Mesendoderm (in vitro differentiated cells): ENCODE results near the gene RAD9B.

Experiments
- DNase-seq: peaks from one replicate; pipeline ENCODE4 v3.0.0; 2013
- H2AK5ac ChIP-seq: 2 replicates; pipeline ENCODE4 v1.6.1; 2013; ENCODE audit warnings: low read length, inconsistent platforms
- H2BK120ac ChIP-seq: 2 replicates; pipeline ENCODE4 v1.6.1; 2013; ENCODE audit warnings: low read depth, mild to moderate bottlenecking, low read length, moderate library complexity, mixed read lengths
- H2BK15ac ChIP-seq: replicated peaks from 2 replicates; pipeline ENCODE4 v1.6.1; 2013; ENCODE audit warnings: low read depth, mild to moderate bottlenecking, moderate library complexity
- H2BK5ac ChIP-seq: 2 replicates; pipeline ENCODE4 v1.6.1; 2013; ENCODE audit warnings: low read length, inconsistent platforms
- H3K18ac ChIP-seq: 2 replicates; pipeline ENCODE4 v1.6.1; 2013; ENCODE audit warnings: mild to moderate bottlenecking, low read length, mixed read lengths
- H3K23ac ChIP-seq: one replicate; pipeline ENCODE4 v1.6.1; 2013; ENCODE audit warnings: low read length
- H3K27ac ChIP-seq: 2 replicates; pipeline ENCODE4 v1.5.1; 2013; ENCODE audit warnings: low read depth, mild to moderate bottlenecking, inconsistent platforms, low read length, moderate library complexity
- H3K27me3 ChIP-seq: 2 replicates; pipeline ENCODE4 v1.6.1; 2013; ENCODE audit warnings: low read length, control low read depth, mild to moderate bottlenecking, inconsistent platforms; ENCODE audit not compliant: insufficient read depth, poor library complexity
- H3K36me3 ChIP-seq: 2 replicates; pipeline ENCODE4 v1.6.1; 2013; ENCODE audit warnings: low read length, inconsistent platforms; ENCODE audit not compliant: control insufficient read depth, insufficient read depth
- H3K4ac ChIP-seq: one replicate; pipeline ENCODE4 v1.6.1; 2013; ENCODE audit warnings: low read depth, mild to moderate bottlenecking, low read length, moderate library complexity
- H3K4me1 ChIP-seq: 2 replicates; pipeline ENCODE4 v1.6.1; 2013; ENCODE audit warnings: low read depth, low read length, inconsistent platforms; ENCODE audit not compliant: control insufficient read depth
- H3K4me2 ChIP-seq: 2 replicates; pipeline ENCODE4 v1.6.1; 2013; ENCODE audit warnings: low read length
- H3K4me3 ChIP-seq: 2 replicates; pipeline ENCODE4 v1.5.1; 2013; ENCODE audit warnings: mild to moderate bottlenecking, low read length
- H3K56ac ChIP-seq: one replicate; pipeline ENCODE4 v1.6.1; 2013; ENCODE audit warnings: low read length
- H3K79me1 ChIP-seq: 2 replicates; pipeline ENCODE4 v1.6.1; 2013; ENCODE audit warnings: low read length, inconsistent platforms
- H3K79me2 ChIP-seq: 2 replicates; pipeline ENCODE4 v1.6.1; 2013; ENCODE audit warnings: mild to moderate bottlenecking, low read length; ENCODE audit not compliant: control insufficient read depth, insufficient read depth
- H3K9ac ChIP-seq: 2 replicates; pipeline ENCODE4 v1.6.1; 2013; ENCODE audit warnings: low read length, inconsistent platforms
- H4K5ac ChIP-seq: one replicate; pipeline ENCODE4 v1.6.1; 2013; ENCODE audit warnings: low read length
- H4K8ac ChIP-seq: one replicate; pipeline ENCODE4 v1.6.1; 2013; ENCODE audit warnings: low read depth, mild to moderate bottlenecking, control low read depth, low read length, moderate library complexity
- WGBS: extraction: QIAGEN DNeasy Blood & Tissue Kit; methylation state at CpG from one replicate; pipeline ENCODE4 v1.1.7; 2013; ENCODE audit warnings: low lambda C conversion rate, missing lambda C conversion rate; ENCODE audit not compliant: insufficient coverage; ENCODE audit errors: extremely low coverage; 5-methylcytosine and 5-hydroxymethylcytosine counted together

RAD9B gene

DNA sequence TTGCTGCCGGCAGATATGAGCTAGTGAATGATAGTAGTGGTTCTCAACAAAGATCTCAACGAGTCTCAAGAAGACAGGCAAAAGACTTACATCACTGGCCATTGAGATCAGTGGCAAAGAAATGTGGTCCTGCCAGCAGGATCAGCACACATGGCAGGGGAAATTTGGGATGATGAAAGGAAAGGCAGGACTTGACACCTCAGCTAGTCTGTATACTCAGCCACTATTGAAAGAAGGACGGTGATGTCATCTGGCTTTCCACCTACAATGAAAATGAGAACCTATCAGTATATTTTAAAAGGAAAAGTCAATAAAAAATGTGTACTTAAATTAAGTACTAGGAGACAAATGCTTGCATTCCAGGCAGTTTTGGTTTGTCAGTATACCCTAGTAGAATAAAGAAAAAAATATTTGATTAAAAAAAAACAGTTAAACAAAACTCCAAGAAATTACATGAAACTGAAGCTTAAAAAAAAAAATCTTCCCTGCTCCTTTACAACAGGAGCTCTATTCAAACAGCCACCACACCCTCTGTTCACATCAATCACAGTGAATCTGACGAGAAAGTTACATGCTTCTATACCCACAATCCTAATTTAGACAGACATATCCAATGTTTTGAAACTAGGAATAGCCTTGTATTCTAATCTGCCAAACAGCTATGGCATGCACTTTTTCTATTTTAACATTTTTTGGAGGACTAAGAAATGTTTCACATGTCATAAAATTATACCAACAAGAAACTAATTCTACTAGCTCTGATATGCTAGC, 34.9 kb downstream of the RAD9B start:
- peak; percentile 18 for DNase-seq
- no CpG with 5 or more reads among the region's 4 CpGs for WGBS
- peaks cover 4% of the 10 kb centered on the region for H3K36me3 ChIP-seq

GRCh38 chr12:110537605-110538409, 35.7 kb downstream of the RAD9B start:
- peaks cover 4% of the 10 kb centered on the region for H3K36me3 ChIP-seq
- H3K4me3 ChIP-seq = no peak overlapping the region
- no peaks in the 10 kb centered on the region for H3K4me1 ChIP-seq
- no peak overlapping the region for H3K18ac ChIP-seq
- H3K4me2 ChIP-seq = no peak overlapping the region
- no peak overlapping the region for H2BK15ac ChIP-seq
- no peaks in the 10 kb centered on the region for H3K79me2 ChIP-seq
- H2AK5ac ChIP-seq = no peak overlapping the region
- no peak overlapping the region for H4K5ac ChIP-seq
- H3K56ac ChIP-seq = no peak overlapping the region
- H3K27ac ChIP-seq = no peak overlapping the region
- H2BK5ac ChIP-seq = no peak overlapping the region
- no peak overlapping the region for H4K8ac ChIP-seq
- DNase-seq = no peak
- H3K4ac ChIP-seq = no peak overlapping the region
- H3K9ac ChIP-seq = no peak overlapping the region
- no peaks in the 10 kb centered on the region for H3K27me3 ChIP-seq
- no peak overlapping the region for H2BK120ac ChIP-seq
- no peak overlapping the region for H3K23ac ChIP-seq
- WGBS = no CpG with 5 or more reads among the region's 9 CpGs
- no peaks in the 10 kb centered on the region for H3K79me1 ChIP-seq

More for the DNA sequence above, 34.9 kb downstream of the RAD9B start:
- Histone ChIP-seq H3K79me2 (no peaks in the 10 kb centered on the region), H4K8ac (no peak overlapping the region), H2AK5ac (no peak overlapping the region), H3K79me1 (no peaks in the 10 kb centered on the region), H2BK120ac (no peak overlapping the region), H3K9ac (no peak overlapping the region), H2BK15ac (no peak overlapping the region), H3K4me3 (no peak overlapping the region), H2BK5ac (no peak overlapping the region), H3K4me2 (no peak overlapping the region), H3K4me1 (no peaks in the 10 kb centered on the region), H4K5ac (no peak overlapping the region), H3K18ac (no peak overlapping the region), H3K56ac (no peak overlapping the region), H3K27ac (no peak overlapping the region), H3K23ac (no peak overlapping the region), H3K4ac (no peak overlapping the region), H3K27me3 (no peaks in the 10 kb centered on the region)

GRCh38 chr12:110538869-110539622, 36.9 kb downstream of the RAD9B start:
- WGBS = no CpG with 5 or more reads among the region's 5 CpGs
- H3K27me3 ChIP-seq = no peaks in the 10 kb centered on the region

DNA sequence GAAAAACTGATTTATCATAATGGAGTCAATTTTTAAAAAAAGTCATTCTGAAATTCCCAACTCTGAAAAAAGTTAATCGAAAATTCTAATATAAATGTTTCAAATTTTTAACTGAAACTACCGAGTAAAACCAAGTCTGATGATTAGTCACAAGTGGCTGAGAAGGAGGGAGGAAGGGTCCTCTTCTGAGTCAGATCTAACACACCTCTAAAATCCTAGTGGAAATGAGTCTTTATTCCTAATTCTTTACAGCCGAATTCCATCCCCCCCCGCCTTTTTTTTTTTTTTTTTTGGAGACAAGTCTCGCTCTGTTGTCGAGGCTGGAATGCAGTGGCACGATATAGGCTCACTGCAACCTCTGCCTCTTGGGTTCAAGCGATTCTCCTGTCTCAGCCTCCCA, 37.9 kb downstream of the RAD9B start:
- Histone ChIP-seq H4K5ac (no peak overlapping the region), H2AK5ac (no peak overlapping the region), H3K79me2 (no peaks in the 10 kb centered on the region), H3K36me3 (peaks cover 4% of the 10 kb centered on the region), H3K4me2 (no peak overlapping the region), H3K27me3 (no peaks in the 10 kb centered on the region), H3K56ac (no peak overlapping the region), H4K8ac (no peak overlapping the region), H3K27ac (no peak overlapping the region), H3K4me3 (no peak overlapping the region), H3K23ac (no peak overlapping the region), H3K79me1 (no peaks in the 10 kb centered on the region), H3K4me1 (no peaks in the 10 kb centered on the region), H3K4ac (no peak overlapping the region), H2BK15ac (no peak overlapping the region), H2BK5ac (no peak overlapping the region), H3K18ac (no peak overlapping the region), H3K9ac (no peak overlapping the region), H2BK120ac (no peak overlapping the region)
- DNase-seq = no peak
- WGBS = no CpG with 5 or more reads among the region's 8 CpGs

More at GRCh38 chr12:110538869-110539622, 36.9 kb downstream of the RAD9B start:
- H3K56ac ChIP-seq = no peak overlapping the region
- peaks cover 4% of the 10 kb centered on the region for H3K36me3 ChIP-seq
- H3K9ac ChIP-seq = no peak overlapping the region
- H3K4me1 ChIP-seq = no peaks in the 10 kb centered on the region
- H2BK15ac ChIP-seq = no peak overlapping the region
- no peaks in the 10 kb centered on the region for H3K79me1 ChIP-seq
- H2BK5ac ChIP-seq = no peak overlapping the region
- no peak overlapping the region for H4K5ac ChIP-seq
- no peak overlapping the region for H3K23ac ChIP-seq
- H3K4ac ChIP-seq = no peak overlapping the region
- DNase-seq = no peak
- no peak overlapping the region for H3K4me2 ChIP-seq
- H2BK120ac ChIP-seq = no peak overlapping the region
- H3K18ac ChIP-seq = no peak overlapping the region
- no peak overlapping the region for H3K27ac ChIP-seq
- no peak overlapping the region for H2AK5ac ChIP-seq
- no peaks in the 10 kb centered on the region for H3K79me2 ChIP-seq
- H3K4me3 ChIP-seq = no peak overlapping the region
- H4K8ac ChIP-seq = no peak overlapping the region

DNA sequence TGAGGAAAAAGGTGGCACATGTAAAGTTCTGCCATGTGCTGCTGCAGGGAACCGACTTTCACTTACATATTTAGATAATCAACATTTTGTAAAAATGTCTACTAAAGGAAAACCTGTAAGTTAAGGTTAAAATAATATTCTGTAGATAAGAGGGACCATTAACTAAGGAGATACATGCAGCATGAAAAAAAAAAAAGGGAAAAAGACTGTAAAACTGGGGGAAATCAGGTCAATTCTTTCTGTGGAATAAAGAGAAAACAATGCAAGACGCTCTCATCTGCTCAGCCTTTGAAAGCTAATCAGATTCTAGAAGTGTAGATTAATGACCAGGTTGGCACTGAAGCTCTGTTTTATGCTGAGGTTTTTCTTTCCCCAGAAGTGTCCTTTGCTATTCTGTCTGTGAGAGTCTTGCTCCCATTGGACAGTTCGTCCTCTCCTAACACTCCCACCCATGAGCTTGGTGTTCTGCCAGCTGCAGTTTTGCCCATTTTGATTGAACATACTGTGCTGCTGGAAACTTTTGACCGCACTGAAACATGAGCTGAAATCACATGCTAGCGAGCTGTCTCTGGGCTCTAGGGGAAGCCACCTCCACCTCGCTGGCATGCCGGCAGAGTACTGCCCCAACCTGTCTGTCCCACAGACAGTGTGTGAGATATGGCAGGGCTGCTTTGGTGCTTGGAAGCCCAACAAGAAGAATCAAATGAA, 41.3 kb downstream of the RAD9B start:
- peaks cover 1% of the 10 kb centered on the region for H3K79me1 ChIP-seq
- H3K36me3 ChIP-seq = no peaks in the 10 kb centered on the region
- H2BK120ac ChIP-seq = no peak overlapping the region
- no peaks in the 10 kb centered on the region for H3K27me3 ChIP-seq
- H3K4me2 ChIP-seq = no peak overlapping the region
- no peak overlapping the region for H3K4me3 ChIP-seq
- H3K79me2 ChIP-seq = no peaks in the 10 kb centered on the region
- no peak overlapping the region for H3K56ac ChIP-seq
- no peak overlapping the region for H3K18ac ChIP-seq
- no peak overlapping the region for H3K23ac ChIP-seq
- H2BK5ac ChIP-seq = no peak overlapping the region
- no peaks in the 10 kb centered on the region for H3K4me1 ChIP-seq
- H4K5ac ChIP-seq = no peak overlapping the region
- H3K4ac ChIP-seq = no peak overlapping the region
- no peak overlapping the region for H4K8ac ChIP-seq
- no peak overlapping the region for H3K9ac ChIP-seq
- H3K27ac ChIP-seq = no peak overlapping the region
- no CpG with 5 or more reads among the region's 7 CpGs for WGBS
- H2BK15ac ChIP-seq = no peak overlapping the region
- H2AK5ac ChIP-seq = no peak overlapping the region
- DNase-seq = no peak
